Tibial artery (tissue), 4 donors: ENCODE results near the gene APBA2.

Experiments used
- DNase-seq, 2 donors: peaks; one replicate each; pipeline ENCODE4 v3.0.0-alpha.2; 2019
- H3K27ac ChIP-seq, 2 donors: fragments of 200-600 bp; sonication (generic) in 1 of 2; 1 replicate in 1 of 2; 2 replicates in 1 of 2; pipeline ENCODE4 v1.5.1; 2018 to 2019; ENCODE audit warnings: mild to moderate bottlenecking in 1 of 2
- H3K27me3 ChIP-seq, 2 donors: fragments of 200-600 bp; sonication (generic) in 1 of 2; one replicate each; pipeline versions ENCODE4 v1.5.1 to v1.6.0; 2016 to 2019
- H3K36me3 ChIP-seq, 3 donors: fragments of 200-600 bp; sonication (generic) in 2 of 3; one replicate each; pipeline ENCODE4 v1.5.1; 2016 to 2019; ENCODE audit warnings: mild to moderate bottlenecking in 2 of 3
- H3K4me1 ChIP-seq, 4 donors: fragments of 200-600 bp; sonication (generic) in 2 of 4; 1 replicate in 3 of 4; 2 replicates in 1 of 4; pipeline ENCODE4 v1.5.1; 2016 to 2019
- H3K4me3 ChIP-seq, 2 donors: fragments of 200-600 bp; sonication (generic) in 1 of 2; 1 replicate in 1 of 2; 2 replicates in 1 of 2; pipeline ENCODE4 v1.5.1; 2018 to 2019; ENCODE audit warnings: mild to moderate bottlenecking in 2 of 2
- H3K9me3 ChIP-seq, 3 donors: fragments of 200-600 bp; sonication (generic) in 1 of 3; one replicate each; pipeline ENCODE4 v1.5.1; 2016 to 2019
- intact Hi-C: fragments of 100-400 bp; cut with DNase I; formaldehyde crosslinking; loops from one replicate; pipeline ENCODE4 v1.15.0; 2023; ENCODE audit warnings: low total_unique reads
- TF ChIP-seq, protein P1 (sequence below), 2 experiments: fragments of 200-600 bp in 1 of 2; fragments of 450-650 bp in 1 of 2; IDR thresholded peaks; one replicate each; pipeline ENCODE4 v1.5.1; 2017 to 2019; ENCODE audit warnings: antibody characterized with exemption in 2 of 2, mild to moderate bottlenecking in 1 of 2, moderate library complexity in 1 of 2

The APBA2 gene

GRCh38 chr15:28977377-28978010 is 91.7 kb downstream of the APBA2 start:
- H3K27ac ChIP-seq = no peak overlapping the region
- H3K4me3 ChIP-seq = no peak overlapping the region
- DNase-seq = no peak
- H3K9me3 ChIP-seq = no peaks in the 10 kb centered on the region
- TF ChIP-seq, protein P1, sequence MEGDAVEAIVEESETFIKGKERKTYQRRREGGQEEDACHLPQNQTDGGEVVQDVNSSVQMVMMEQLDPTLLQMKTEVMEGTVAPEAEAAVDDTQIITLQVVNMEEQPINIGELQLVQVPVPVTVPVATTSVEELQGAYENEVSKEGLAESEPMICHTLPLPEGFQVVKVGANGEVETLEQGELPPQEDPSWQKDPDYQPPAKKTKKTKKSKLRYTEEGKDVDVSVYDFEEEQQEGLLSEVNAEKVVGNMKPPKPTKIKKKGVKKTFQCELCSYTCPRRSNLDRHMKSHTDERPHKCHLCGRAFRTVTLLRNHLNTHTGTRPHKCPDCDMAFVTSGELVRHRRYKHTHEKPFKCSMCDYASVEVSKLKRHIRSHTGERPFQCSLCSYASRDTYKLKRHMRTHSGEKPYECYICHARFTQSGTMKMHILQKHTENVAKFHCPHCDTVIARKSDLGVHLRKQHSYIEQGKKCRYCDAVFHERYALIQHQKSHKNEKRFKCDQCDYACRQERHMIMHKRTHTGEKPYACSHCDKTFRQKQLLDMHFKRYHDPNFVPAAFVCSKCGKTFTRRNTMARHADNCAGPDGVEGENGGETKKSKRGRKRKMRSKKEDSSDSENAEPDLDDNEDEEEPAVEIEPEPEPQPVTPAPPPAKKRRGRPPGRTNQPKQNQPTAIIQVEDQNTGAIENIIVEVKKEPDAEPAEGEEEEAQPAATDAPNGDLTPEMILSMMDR (IDR thresholded peaks at IDR 0.05) = no peak
- no peaks in the 10 kb centered on the region for H3K36me3 ChIP-seq
- no peaks in the 10 kb centered on the region for H3K4me1 ChIP-seq
- peaks cover 0 to 3% of the 10 kb centered on the region in 2 donors for H3K27me3 ChIP-seq
- intact Hi-C loops = no loop called here

GRCh38 chr15:28978011-28978378 is 92.2 kb downstream of the APBA2 start:
- intact Hi-C loops = no loop called here

GRCh38 chr15:28978661-28979060 is 92.9 kb downstream of the APBA2 start:
- H3K27ac ChIP-seq = no peak overlapping the region
- no peaks in the 10 kb centered on the region for H3K36me3 ChIP-seq
- no peak for DNase-seq
- H3K27me3 ChIP-seq = peaks cover 0 to 3% of the 10 kb centered on the region in 2 donors
- intact Hi-C loops = no loop called here
- H3K4me3 ChIP-seq = no peak overlapping the region
- TF ChIP-seq, protein P1 (IDR thresholded peaks at IDR 0.05) = no peak
- H3K4me1 ChIP-seq = no peaks in the 10 kb centered on the region
- H3K9me3 ChIP-seq = peaks cover 0 to 4% (median 0%) of the 10 kb centered on the region in 3 donors

More at GRCh38 chr15:28978011-28978378, 92.2 kb downstream of the APBA2 start:
- no peak overlapping the region for H3K4me3 ChIP-seq
- no peaks in the 10 kb centered on the region for H3K9me3 ChIP-seq
- no peaks in the 10 kb centered on the region for H3K36me3 ChIP-seq
- no peak overlapping the region for H3K27ac ChIP-seq
- TF ChIP-seq, protein P1 (IDR thresholded peaks at IDR 0.05) = no peak
- DNase-seq = no peak
- H3K27me3 ChIP-seq = peaks cover 0 to 3% of the 10 kb centered on the region in 2 donors
- H3K4me1 ChIP-seq = no peaks in the 10 kb centered on the region

GRCh38 chr15:28979208-28979841 is 93.6 kb downstream of the APBA2 start:
- Histone ChIP-seq H3K27me3 (peaks cover 0 to 5% of the 10 kb centered on the region in 2 donors), H3K27ac (no peak overlapping the region), H3K9me3 (peaks cover 0 to 6% (median 0%) of the 10 kb centered on the region in 3 donors), H3K4me1 (no peaks in the 10 kb centered on the region), H3K4me3 (no peak overlapping the region), H3K36me3 (no peaks in the 10 kb centered on the region)
- TF ChIP-seq, protein P1 (IDR thresholded peaks at IDR 0.05) = no peak
- DNase-seq = no peak
- intact Hi-C loops = no loop called here

GRCh38 chr15:28980709-28981350 is 95.1 kb downstream of the APBA2 start:
- TF ChIP-seq, protein P1 (IDR thresholded peaks at IDR 0.05) = no peak
- Histone ChIP-seq H3K4me1 (peaks cover 0 to 3% (median 0%) of the 10 kb centered on the region in 4 donors), H3K27ac (no peak overlapping the region), H3K4me3 (no peak overlapping the region), H3K27me3 (peaks cover 0 to 6% of the 10 kb centered on the region in 2 donors), H3K9me3 (peaks cover 0 to 6% (median 0%) of the 10 kb centered on the region in 3 donors), H3K36me3 (no peaks in the 10 kb centered on the region)
- intact Hi-C loops = no loop called here
- DNase-seq = no peak
